Activated CD4-positive, CD25-positive, alpha-beta regulatory T cell treated with anti-CD3 and anti-CD28 coated beads, Interleukin-2, amount 50 U/mL, for 24 hours (primary cell): ENCODE measurements around the gene FOXF2.
A peak's percentile ranks its signal among the peaks of the same experiment; 100 is the strongest.

ENCODE experiments used
- ATAC-seq, 2 donors: fragments of 150-1000 bp; cut with Tn5 transposase; one replicate each; pipeline ENCODE4 v1.10.0; 2021; ENCODE audit warnings: mild to moderate bottlenecking in 1 of 2, moderate library complexity in 1 of 2

The FOXF2 gene

DNA sequence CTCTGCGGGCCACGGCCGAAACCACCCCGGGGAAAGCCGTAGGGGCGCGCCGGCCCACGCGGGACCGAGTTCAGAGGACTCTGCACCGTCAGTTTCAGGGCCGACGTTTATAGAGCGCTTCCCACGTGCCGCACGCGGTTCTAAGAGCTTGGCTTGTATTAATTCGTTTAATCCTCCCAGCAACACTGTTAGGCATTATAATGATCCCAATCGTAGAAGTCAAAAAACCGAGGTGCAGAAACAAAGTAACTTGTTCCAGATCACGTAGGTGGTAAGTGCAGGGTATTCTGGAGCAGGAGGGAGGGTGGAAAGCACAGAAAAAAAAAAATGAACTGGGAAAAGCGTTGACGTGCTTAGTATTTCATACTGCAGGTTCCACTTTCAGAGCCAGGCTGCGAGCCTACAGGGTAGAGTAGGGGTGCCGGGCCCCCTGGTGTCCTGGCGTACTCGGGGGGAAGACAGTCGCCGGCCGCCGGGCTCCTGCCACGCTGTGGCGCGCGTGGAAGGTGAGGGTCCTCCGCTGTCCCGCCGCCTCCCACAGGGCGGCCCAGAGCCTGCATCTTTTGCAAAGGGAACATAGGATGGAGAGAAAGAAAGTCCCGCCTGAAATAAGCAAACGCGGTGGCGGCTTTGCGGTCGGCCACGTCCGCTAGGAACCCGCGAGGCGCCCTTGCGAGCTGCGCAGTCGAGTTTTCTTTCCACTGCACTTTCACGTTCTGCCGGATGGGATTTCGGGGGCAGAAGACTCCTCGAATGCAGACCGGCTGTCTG is 10.2 kb upstream of the FOXF2 start:
- ATAC-seq, result no peak

DNA sequence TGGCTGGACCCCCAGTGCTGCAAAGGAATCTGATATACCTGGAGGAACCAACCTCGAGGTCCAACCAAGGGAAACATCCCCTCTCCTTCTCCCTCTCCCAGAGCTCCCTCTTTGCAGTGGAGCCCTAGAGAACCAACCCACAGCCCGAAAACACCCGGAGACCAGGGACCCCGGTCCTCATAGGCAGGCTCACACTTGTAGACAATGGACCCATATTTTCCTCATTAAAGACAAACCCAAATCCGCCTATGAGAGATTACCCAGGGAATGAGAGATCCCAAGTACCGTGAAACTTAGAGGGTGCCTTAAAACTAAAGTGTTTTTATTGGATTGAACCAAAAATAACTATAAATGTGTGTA is 9.6 kb upstream of the FOXF2 start:
- no peak for ATAC-seq

GRCh38 chr6:1380625-1381427 is 8.6 kb upstream of the FOXF2 start:
- ATAC-seq, result no peak

- peak; percentile 40 to 62 for ATAC-seq
Observed at GRCh38 chr6:1381481-1382330, 7.7 kb upstream of the FOXF2 start.

DNA sequence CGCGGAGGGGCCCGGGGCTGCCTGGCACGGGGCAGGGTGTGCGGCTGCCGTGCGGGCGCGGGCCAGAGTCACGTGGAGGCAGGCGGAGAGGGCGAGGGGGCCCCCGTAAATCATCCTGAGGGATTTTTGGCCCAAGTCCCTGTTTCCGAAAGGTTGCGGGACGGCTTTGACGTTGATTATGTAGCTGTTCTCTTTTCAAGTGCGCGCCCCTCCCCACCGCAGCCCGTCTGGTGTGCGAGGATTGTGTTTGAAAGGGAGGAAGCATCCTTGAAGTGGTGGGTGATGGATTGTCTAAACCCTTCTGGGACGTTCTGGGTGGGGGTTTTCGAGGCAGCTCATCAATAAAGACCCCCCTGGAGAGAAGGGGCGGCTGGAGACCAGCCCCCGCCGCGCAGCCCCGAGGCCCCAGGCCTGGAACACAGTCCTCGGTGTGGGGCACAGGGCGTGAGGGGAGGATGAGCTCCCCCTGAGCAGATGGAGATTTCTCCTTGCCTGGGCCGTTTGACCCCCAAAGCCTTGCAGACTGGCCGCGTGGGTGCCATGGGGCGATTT is 7.0 kb upstream of the FOXF2 start:
- no peak for ATAC-seq

GRCh38 chr6:1382883-1383728 is 6.3 kb upstream of the FOXF2 start:
- ATAC-seq, result no peak

DNA sequence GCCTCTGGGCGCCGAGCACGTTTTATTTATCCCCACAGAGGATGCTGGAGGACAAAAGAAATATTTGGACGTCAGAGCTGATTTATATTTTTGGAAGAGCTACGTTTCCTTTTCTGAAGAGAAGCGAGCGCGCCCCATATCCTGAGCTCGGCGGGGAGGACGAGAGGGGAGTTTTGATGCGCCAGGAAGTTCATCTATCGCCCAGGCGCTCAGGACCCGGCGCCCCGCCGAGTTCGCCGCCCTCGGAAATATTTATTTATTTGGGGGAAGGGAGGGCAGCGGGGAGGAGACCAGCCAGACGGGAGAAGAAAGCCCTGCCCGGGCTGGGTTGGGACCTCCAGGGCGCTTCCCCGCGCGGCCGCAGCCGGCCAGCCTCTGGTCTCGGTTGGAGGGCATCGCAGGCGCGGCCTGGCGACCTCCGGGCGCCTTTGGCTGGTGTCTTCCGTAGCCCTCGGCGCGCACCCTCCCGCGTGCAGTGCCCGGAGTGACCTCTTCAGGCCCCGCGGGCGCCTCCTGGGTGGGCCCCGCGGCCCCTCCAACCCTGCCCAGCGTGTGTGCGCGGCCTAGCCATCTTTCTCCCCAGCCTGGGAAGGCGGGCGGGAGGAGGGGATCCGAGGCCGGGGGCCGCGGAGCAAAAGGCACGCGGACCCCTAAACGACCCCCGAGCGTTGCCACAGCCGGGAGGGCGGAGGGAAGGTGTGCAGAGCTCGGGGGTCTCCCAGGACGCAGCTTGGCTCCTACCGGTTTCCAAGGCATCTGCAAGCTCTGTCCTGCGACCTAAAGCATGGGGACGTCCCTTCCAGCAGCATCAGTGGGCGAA is 5.4 kb upstream of the FOXF2 start:
- no peak for ATAC-seq

DNA sequence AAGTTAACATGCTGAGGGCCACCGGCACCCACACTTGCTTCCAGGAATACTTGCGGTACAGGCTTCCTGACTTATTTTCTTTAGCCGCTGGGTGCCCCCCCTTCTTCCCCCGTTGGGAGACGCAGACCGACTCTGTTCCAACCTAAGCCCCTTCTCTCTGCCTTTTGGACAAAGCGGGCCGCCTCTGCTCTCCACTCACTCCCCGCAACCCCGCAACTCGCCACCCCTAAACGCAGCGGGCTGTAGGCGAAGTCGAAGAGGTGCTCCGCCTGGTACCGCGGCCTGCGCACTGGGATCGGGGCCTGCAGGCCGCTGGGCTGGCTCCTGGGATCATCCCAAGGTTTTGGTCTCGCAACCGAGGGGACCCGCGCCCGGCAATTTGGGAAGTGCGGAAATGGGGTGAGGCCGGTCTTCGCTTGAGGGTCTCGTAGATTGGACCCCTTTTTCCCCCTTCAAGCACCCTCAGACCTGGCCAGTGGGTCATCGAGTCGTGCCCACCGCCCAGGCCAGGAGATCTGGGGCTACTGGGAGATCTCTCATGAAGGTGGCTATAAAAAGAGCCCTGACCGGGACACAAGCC is 4.7 kb upstream of the FOXF2 start:
- ATAC-seq, result no peak

DNA sequence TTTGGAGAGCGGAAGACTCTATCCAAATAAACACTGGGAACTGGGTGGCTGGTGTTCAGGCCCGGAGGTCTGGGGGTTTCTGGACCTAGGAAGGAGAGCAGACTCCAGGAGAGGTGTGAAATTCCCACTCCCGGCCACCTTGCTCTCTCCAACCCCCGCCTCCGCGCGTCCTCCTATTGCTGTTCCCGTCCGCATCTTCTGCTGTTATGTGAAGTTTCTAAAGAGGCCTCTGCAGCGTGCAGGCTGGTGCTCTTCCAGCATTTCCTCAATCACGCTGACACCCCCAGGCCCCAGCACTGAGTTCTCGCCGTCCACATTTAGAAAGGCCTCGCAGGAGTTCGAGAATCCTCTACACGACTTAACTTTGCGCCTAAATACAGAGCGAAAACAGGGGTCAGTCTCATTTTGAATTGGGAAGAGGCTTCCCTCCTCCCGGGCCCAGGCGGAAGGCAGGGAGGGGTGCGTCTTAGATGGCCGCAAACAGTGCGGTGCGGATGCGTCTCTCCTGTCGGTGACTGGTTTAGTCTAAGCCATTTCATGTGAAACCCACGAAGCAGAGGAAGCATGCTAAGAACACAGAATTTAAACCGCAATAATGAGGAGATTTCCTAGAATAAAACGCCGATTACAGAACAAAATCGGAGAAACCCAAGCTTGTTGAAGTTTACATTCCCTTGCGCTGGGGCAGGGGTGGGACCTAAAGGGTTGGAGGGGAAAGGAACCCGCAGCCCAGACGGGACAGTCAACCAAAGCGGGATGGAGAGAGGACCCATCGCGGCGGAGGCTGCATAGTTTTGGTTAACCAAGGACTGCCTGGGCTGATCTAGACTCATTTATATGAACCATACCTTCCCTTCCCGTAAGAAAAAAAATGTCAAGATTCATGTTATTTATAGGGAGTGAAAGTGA is 4.0 kb upstream of the FOXF2 start:
- no peak for ATAC-seq

GRCh38 chr6:1386038-1386709 is 3.2 kb upstream of the FOXF2 start:
- ATAC-seq, result no peak

DNA sequence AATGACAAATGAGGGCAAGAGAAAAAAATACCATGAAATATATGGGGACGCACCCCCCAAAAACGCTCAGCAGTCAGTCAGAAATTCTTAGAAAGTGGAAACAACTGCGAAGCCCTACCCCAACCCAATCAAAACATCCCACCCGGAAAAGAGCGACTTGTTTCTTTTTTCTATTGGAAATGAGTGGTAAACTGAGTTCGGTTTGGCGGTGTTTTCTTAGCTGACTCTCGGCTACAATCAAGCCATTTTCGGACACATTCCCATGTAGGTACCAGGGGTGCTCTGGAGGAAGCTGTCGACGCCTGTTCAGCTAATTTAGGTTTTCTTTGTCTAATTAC is 1.9 kb upstream of the FOXF2 start:
- ATAC-seq, result no peak

DNA sequence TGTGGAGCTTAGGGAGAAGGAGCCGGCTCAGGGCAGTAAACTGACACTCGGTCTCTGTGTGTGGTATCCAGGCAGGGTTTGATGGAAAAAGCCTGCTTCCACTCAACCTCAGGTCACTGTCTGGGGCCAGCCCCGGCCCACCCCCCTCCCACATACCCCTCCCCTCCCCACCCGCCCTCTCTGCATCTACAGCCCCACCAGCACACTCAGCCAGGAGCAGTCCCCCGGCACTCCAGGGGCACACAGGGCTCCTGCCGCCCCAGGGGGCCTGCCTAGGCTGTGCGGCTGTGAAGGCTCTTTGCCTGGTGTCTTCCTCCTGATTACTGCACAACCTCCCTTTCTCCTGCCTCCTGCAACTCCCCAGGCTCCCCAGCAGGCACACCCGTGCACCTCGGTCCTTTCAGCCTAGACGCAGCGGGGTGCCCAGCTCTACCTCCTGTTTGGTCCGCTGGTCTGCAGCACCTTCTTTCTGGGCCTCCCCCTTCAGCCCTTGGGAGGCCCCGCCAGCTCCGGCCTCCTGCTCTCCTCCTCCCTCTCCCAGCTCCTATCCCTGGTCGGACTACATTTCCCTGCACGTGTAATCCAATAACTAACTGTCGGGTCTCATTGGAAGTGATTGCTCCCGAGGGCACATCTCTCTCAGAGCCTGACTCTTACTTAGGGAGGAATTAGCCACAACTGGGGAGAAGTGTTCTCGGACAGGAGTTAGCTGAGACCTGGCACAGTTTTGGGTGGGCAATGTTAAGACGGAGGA is 1.3 kb upstream of the FOXF2 start:
- ATAC-seq, result peak in 1 of 2 donors; percentile 10

GRCh38 chr6:1388630-1389368 is 577 bp upstream of the FOXF2 start:
- no peak for ATAC-seq

GRCh38 chr6:1390133-1390945 is 963 bp downstream of the FOXF2 start:
- no peak for ATAC-seq

DNA sequence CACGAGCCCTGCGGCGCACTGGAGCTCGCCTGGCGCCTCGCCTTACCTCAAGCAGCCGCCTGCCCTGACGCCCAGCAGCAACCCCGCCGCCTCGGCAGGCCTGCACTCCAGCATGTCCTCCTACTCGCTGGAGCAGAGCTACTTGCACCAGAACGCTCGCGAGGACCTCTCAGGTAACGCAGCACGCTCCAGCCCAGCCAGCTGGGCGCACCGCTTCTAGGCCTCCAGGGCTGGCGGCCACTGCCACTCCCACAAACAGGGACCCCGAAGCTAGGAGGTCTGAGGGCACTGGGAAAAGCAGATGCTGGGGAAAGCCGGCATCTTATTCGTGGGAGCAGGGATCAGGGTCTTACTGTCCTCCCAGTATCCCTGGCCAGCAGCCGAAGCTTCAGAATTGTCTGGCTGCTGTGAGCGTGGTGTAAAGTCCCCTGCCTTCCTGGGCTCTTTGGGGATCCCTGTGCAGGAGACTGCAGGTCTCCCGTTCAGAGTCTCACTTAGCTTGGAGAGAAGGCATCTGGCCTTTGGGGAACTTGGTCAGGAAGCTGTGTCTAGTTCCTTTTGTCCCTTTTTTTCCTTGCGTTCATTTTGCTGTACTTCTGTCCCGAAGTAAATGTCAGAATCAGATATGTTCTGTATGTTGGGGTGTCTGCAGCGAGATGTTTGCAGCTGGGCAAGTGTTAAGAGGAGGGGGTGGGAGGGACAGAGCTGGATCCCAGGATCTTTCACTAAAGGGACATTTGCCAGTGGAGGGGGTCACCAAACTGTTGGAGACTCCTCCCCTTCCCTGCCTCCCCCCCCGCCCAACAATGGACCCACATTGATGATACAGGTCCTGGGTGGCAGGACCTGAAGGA is 1.8 kb downstream of the FOXF2 start:
- no peak for ATAC-seq

DNA sequence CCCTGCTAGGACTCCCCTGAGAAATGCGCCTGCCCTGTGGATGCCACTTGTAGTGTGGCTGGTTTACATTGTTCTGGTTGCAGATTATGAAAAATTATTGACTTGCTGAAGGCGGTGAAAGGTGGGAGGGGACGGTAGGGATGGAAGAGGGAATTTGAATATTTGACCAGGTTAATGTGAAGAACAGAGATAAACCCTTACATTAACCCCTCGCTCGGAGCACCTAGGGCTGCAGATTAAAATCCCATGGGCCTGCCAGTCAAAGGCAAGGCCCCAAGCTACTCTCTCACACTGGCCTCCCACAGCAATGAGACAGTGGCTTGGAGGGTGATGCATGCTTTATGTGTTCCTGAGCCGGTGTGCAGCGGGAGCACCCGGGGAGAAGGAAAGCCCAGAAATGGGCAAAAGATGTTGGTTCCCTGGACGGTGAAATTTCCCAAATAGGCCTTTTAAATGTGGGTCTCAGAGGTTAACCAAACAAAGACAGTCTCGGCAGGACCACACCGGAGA is 2.5 kb downstream of the FOXF2 start:
- ATAC-seq, result no peak
